Kidney epithelial cell (primary cell): ENCODE measurements around the gene OR56B1. TPM values are rescaled to one million over a fixed set of nuclear protein-coding genes. Genes with fewer than 3 reads are reported as not detected.
"Not testable (repeated sequence)": the region's sequence is repeated elsewhere in the genome, so short reads cannot be mapped to it uniquely, and the experiment has no call there.

ENCODE experiments used
- DNase-seq: peaks from one replicate; pipeline ENCODE4 v3.0.0-alpha.2; 2010; ENCODE audit warnings: low read depth
- H3K27me3 ChIP-seq: 2 replicates; pipeline ENCODE4 v1.6.0; 2011; ENCODE audit warnings: low read length; ENCODE audit not compliant: control insufficient read depth, insufficient read depth
- H3K36me3 ChIP-seq: 2 replicates; pipeline ENCODE4 v1.5.1; 2011; ENCODE audit warnings: low read length; ENCODE audit not compliant: control insufficient read depth, insufficient read depth
- H3K4me3 ChIP-seq: 2 replicates; pipeline ENCODE4 v1.5.1; 2011; ENCODE audit warnings: low read depth, mild to moderate bottlenecking, control low read depth, low read length
- CTCF ChIP-seq: IDR thresholded peaks from 2 replicates; pipeline ENCODE4 v1.5.1; 2011; ENCODE audit warnings: mild to moderate bottlenecking, moderate library complexity, low read length, control low read depth, inconsistent platforms; ENCODE audit not compliant: insufficient read depth, poor library complexity, severe bottlenecking
- total RNA-seq: library from RNA; depleted of rRNA; stranded (reverse); fragments of >200 nt; gene quantifications from 2 replicates; pipeline ENCODE4 v1.2.3, GENCODE V29; 2015

OR56B1 gene
- total RNA-seq, 1 donor from 2014 or later = not detected

- H3K27me3 ChIP-seq = no peaks in the 10 kb centered on the region
- no peak for DNase-seq
- H3K36me3 ChIP-seq = no peaks in the 10 kb centered on the region
- no peak overlapping the region for H3K4me3 ChIP-seq
- no peak for TF ChIP-seq CTCF
Observed at GRCh38 chr11:5701055-5701577, 35.1 kb upstream of the OR56B1 start.

- TF ChIP-seq CTCF = no peak
Observed at GRCh38 chr11:5703741-5704536, 32.3 kb upstream of the OR56B1 start.

GRCh38 chr11:5705688-5706087 is 30.6 kb upstream of the OR56B1 start:
- no peak overlapping the region for H3K4me3 ChIP-seq
- no peaks in the 10 kb centered on the region for H3K27me3 ChIP-seq
- DNase-seq = no peak
- TF ChIP-seq CTCF = no peak
- H3K36me3 ChIP-seq = no peaks in the 10 kb centered on the region

More at GRCh38 chr11:5703741-5704536, 32.3 kb upstream of the OR56B1 start:
- Histone ChIP-seq H3K36me3 (no peaks in the 10 kb centered on the region), H3K27me3 (no peaks in the 10 kb centered on the region), H3K4me3 (no peak overlapping the region)
- DNase-seq = no peak

- no peaks in the 10 kb centered on the region for H3K27me3 ChIP-seq
- H3K36me3 ChIP-seq = no peaks in the 10 kb centered on the region
- TF ChIP-seq CTCF = peak; percentile 25
- DNase-seq = no peak
- no peak overlapping the region for H3K4me3 ChIP-seq
Observed at GRCh38 chr11:5712507-5712906, 23.7 kb upstream of the OR56B1 start.

GRCh38 chr11:5713695-5714094 is 22.6 kb upstream of the OR56B1 start:
- no peaks in the 10 kb centered on the region for H3K27me3 ChIP-seq
- no peak for DNase-seq
- no peak overlapping the region for H3K4me3 ChIP-seq
- no peaks in the 10 kb centered on the region for H3K36me3 ChIP-seq
- no peak for TF ChIP-seq CTCF

- not testable (repeated sequence) for DNase-seq, H3K27me3 ChIP-seq, H3K36me3 ChIP-seq, H3K4me3 ChIP-seq
Observed at GRCh38 chr11:5716518-5716917, 19.7 kb upstream of the OR56B1 start.
